GM13977 (cell line): ENCODE data around the gene CEP170.

Experiments
- DNase-seq: peaks from one replicate; pipeline ENCODE4 v3.0.0; 2012; ENCODE audit warnings: low spot score
- in situ Hi-C: fragments of 300-500 bp; cut with MboI; formaldehyde crosslinking; loops from one replicate; pipeline ENCODE4 v1.12.0; 2022; ENCODE audit warnings: low sequenced_read_pairs, low pct_unique_long_range_greater_than_20kb, mixed read lengths, inconsistent platforms; ENCODE audit not compliant: unreplicated experiment
- TF ChIP-seq, protein P1 (sequence below): IDR thresholded peaks from 2 replicates; pipeline ENCODE4 v1.5.1; 2012; ENCODE audit warnings: mild to moderate bottlenecking, control low read depth; ENCODE audit not compliant: insufficient read depth; ENCODE audit errors: extremely low read depth, missing control alignments

The CEP170 gene

GRCh38 chr1:243249214-243249613, 5.9 kb downstream of the CEP170 start:
- in situ Hi-C loops = no loop called here
- no peak for DNase-seq
- TF ChIP-seq, protein P1, sequence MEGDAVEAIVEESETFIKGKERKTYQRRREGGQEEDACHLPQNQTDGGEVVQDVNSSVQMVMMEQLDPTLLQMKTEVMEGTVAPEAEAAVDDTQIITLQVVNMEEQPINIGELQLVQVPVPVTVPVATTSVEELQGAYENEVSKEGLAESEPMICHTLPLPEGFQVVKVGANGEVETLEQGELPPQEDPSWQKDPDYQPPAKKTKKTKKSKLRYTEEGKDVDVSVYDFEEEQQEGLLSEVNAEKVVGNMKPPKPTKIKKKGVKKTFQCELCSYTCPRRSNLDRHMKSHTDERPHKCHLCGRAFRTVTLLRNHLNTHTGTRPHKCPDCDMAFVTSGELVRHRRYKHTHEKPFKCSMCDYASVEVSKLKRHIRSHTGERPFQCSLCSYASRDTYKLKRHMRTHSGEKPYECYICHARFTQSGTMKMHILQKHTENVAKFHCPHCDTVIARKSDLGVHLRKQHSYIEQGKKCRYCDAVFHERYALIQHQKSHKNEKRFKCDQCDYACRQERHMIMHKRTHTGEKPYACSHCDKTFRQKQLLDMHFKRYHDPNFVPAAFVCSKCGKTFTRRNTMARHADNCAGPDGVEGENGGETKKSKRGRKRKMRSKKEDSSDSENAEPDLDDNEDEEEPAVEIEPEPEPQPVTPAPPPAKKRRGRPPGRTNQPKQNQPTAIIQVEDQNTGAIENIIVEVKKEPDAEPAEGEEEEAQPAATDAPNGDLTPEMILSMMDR = no peak

GRCh38 chr1:243247901-243248300, 7.2 kb downstream of the CEP170 start:
- in situ Hi-C loops = no loop called here
- no peak for DNase-seq
- TF ChIP-seq, protein P1 = no peak

DNA sequence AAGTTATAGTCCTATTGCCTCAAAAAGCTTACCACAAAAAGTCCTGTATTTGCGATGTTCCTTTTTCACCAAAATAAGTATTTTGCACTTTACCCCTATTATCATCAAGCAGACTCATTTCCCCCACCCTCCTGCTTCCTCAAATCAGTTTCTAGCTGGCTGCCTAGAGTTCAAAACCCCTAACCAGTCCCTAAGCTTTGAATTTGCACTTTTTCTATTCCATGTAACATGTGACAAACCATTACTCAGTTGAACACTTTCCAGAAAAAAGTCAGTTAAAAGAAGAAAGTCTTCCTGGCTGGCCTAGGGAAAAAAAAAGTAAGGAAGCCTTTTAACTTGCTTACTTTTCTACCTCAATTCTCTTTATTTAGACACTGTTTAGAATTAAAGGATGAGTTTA, 8.2 kb downstream of the CEP170 start:
- in situ Hi-C loops = no loop called here
- TF ChIP-seq, protein P1 = no peak
- no peak for DNase-seq

GRCh38 chr1:243244432-243244841, 10.6 kb downstream of the CEP170 start:
- DNase-seq = no peak
- in situ Hi-C loops = no loop called here
- TF ChIP-seq, protein P1 = no peak

- TF ChIP-seq, protein P1 = no peak
- in situ Hi-C loops = no loop called here
- peak; percentile 17 for DNase-seq
Observed at GRCh38 chr1:243236604-243237252, 18.4 kb downstream of the CEP170 start.

DNA sequence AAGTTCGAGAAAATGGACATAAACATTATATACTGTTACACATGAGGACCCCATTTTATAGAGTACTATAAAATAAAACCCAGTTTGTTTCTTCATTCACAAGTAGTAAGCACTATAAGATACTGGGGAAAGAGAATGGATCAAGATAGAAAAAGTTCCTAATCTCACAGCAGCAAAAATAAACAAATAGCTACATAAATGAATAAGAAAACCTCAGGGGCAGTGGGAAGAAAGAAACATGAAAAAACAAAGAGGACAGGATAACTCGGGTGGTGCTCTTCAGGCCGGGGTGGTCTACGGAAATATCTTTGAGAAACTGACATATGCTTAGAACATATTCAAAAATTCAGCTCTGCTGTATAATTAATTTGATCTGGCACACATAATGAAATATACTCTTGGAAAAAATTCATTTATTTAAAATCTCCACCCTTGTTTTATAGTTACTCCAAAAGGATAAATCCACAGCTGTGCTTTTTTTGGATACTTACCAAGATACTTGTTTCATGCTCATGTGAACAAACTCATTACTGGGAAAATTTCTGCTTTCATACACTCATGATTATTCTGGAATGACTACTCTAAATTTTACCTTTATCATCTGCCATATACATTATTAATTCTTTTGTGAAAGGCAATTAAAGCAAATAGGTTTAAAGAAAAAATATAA, 20.0 kb downstream of the CEP170 start:
- DNase-seq = no peak
- TF ChIP-seq, protein P1 = no peak
- in situ Hi-C loops = no loop called here
